Loucy (cell line): ENCODE data around the gene POC1A.

Source experiments
- CTCF ChIP-seq: fragments of 200-600 bp; sonication (generic); conservative IDR thresholded peaks from 2 replicates; pipeline ENCODE4 v1.5.1; 2014; ENCODE audit warnings: mild to moderate bottlenecking, antibody characterized with exemption, low read length
- EZH2phosphoT487 ChIP-seq: fragments of 200-600 bp; IDR thresholded peaks from 2 replicates; pipeline ENCODE4 v1.6.1; 2018; ENCODE audit warnings: antibody characterized with exemption, mild to moderate bottlenecking, moderate library complexity, borderline replicate concordance

- TF ChIP-seq CTCF = no peak
- TF ChIP-seq EZH2phosphoT487 = no peak
These were observed 30.1 kb downstream of the POC1A start for GRCh38 chr3:52124126-52124525.
